B cell (primary cell): ENCODE data around the gene TGFA.

Source experiments
- EZH2 ChIP-seq: IDR thresholded peaks from 2 replicates; pipeline ENCODE4 v1.6.1; 2012; ENCODE audit warnings: borderline replicate concordance, low read depth, mild to moderate bottlenecking, moderate library complexity, low read length; ENCODE audit not compliant: insufficient read depth, poor library complexity, severe bottlenecking
- TF ChIP-seq, protein P1 (sequence below): fragments of 200-600 bp; IDR thresholded peaks from one replicate; pipeline ENCODE4 v1.8.0; 2022; ENCODE audit warnings: antibody characterized with exemption, mild to moderate bottlenecking

DNA sequence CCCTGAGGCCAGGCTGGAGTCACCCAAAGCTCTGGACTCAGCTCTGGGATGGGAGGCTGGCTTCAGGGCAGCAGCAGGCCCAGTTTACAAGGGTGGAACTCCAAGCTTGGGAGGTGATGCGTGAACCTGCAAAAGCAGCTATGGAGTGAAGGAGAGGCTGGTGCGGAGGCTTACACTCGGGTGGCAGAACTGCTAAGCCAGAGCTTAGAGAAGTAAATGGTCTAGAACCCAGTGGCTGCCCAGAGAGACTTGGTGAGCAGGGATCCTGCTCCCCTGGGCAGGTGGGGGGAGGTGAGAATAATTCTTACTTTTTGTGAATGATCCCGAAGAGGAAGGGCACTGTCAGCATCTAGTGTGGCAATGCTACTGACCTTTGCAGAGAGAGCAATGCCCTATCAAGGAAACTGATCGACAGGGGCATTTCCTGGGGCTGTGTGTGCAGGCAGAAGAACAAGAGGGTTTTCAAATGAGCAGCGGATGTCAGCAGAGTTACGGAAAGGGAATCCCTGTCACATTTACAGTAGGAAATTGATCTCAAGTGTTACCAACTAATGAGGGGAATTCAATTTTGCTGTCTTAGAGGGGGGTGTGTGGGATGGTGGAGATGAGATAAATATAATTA is 80.4 kb downstream of the TGFA start:
- TF ChIP-seq, protein P1, sequence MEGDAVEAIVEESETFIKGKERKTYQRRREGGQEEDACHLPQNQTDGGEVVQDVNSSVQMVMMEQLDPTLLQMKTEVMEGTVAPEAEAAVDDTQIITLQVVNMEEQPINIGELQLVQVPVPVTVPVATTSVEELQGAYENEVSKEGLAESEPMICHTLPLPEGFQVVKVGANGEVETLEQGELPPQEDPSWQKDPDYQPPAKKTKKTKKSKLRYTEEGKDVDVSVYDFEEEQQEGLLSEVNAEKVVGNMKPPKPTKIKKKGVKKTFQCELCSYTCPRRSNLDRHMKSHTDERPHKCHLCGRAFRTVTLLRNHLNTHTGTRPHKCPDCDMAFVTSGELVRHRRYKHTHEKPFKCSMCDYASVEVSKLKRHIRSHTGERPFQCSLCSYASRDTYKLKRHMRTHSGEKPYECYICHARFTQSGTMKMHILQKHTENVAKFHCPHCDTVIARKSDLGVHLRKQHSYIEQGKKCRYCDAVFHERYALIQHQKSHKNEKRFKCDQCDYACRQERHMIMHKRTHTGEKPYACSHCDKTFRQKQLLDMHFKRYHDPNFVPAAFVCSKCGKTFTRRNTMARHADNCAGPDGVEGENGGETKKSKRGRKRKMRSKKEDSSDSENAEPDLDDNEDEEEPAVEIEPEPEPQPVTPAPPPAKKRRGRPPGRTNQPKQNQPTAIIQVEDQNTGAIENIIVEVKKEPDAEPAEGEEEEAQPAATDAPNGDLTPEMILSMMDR = no peak
- no peak for TF ChIP-seq EZH2
